ENCODE results near the gene MRPL46.

- TF ChIP-seq, protein P1, sequence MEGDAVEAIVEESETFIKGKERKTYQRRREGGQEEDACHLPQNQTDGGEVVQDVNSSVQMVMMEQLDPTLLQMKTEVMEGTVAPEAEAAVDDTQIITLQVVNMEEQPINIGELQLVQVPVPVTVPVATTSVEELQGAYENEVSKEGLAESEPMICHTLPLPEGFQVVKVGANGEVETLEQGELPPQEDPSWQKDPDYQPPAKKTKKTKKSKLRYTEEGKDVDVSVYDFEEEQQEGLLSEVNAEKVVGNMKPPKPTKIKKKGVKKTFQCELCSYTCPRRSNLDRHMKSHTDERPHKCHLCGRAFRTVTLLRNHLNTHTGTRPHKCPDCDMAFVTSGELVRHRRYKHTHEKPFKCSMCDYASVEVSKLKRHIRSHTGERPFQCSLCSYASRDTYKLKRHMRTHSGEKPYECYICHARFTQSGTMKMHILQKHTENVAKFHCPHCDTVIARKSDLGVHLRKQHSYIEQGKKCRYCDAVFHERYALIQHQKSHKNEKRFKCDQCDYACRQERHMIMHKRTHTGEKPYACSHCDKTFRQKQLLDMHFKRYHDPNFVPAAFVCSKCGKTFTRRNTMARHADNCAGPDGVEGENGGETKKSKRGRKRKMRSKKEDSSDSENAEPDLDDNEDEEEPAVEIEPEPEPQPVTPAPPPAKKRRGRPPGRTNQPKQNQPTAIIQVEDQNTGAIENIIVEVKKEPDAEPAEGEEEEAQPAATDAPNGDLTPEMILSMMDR (IDR thresholded peaks at IDR 0.05), result no peak
- TF ChIP-seq POLR2A (IDR thresholded peaks at IDR 0.05) (no peak), POLR2AphosphoS5 (IDR thresholded peaks at IDR 0.05) (no peak)
Measured at GRCh38 chr15:88491158-88491557, 24.0 kb upstream of the MRPL46 start.

Data from breast epithelium (tissue), 3 donors.